ENCODE measurements around the gene FAT4. TPM values are rescaled to one million over a fixed set of nuclear protein-coding genes. Genes with fewer than 3 reads are reported as not detected.

The FAT4 gene
- total RNA-seq, 1 donor from 2014 or later: 17.9 TPM

DNA sequence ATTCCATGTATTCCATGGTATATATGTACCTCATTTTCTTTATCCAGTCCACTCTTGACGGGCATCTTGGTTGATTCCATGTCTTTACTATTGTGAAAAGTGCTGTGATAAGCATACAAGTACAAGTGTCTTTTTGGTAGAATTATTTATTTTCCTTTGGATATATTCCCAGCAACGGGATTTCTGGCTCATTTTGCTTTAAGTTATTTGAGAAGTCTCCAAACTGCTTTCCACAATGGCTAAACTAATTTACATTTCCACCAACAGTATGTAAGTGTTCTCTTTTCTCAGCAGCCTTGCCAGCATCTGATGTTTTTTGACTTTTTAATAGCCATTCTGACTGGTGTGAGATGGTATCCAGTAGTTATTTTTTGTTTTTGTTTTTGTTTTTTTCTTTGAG lies 17.6 kb upstream of the FAT4 start:
- DNase-seq: no peak
- no peak for ATAC-seq
- TF ChIP-seq, protein P1, sequence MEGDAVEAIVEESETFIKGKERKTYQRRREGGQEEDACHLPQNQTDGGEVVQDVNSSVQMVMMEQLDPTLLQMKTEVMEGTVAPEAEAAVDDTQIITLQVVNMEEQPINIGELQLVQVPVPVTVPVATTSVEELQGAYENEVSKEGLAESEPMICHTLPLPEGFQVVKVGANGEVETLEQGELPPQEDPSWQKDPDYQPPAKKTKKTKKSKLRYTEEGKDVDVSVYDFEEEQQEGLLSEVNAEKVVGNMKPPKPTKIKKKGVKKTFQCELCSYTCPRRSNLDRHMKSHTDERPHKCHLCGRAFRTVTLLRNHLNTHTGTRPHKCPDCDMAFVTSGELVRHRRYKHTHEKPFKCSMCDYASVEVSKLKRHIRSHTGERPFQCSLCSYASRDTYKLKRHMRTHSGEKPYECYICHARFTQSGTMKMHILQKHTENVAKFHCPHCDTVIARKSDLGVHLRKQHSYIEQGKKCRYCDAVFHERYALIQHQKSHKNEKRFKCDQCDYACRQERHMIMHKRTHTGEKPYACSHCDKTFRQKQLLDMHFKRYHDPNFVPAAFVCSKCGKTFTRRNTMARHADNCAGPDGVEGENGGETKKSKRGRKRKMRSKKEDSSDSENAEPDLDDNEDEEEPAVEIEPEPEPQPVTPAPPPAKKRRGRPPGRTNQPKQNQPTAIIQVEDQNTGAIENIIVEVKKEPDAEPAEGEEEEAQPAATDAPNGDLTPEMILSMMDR (IDR thresholded peaks at IDR 0.05): no peak
- Histone ChIP-seq H3K27me3 (no peaks in the 10 kb centered on the region), H3K27ac (no peak overlapping the region), H3K9me3 (no peaks in the 10 kb centered on the region), H3K4me3 (no peak overlapping the region), H3K36me3 (no peaks in the 10 kb centered on the region), H3K4me1 (no peaks in the 10 kb centered on the region)
- intact Hi-C loops (cut with DNase I): no loop called here

DNA sequence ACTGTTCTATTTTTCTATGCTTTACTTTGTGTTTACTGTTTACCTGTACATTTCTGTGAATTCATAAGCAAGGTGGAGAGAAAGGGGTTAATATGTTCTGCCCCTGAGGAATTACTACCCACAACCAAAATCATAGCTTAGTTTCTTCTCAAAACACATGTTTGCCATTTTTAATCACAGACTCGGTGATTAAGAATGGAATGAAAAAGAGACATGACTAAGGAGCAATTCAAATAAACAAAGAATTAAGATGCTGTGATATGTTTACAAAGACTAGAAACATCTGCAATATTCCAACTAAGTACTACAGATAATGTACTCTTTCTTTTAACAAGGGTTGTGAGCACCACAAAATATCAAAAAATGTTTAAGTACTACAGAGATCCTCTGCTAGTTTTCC lies 11.7 kb upstream of the FAT4 start:
- DNase-seq: no peak
- H3K4me1 ChIP-seq: no peaks in the 10 kb centered on the region
- no peaks in the 10 kb centered on the region for H3K36me3 ChIP-seq
- TF ChIP-seq, protein P1 (IDR thresholded peaks at IDR 0.05): no peak
- H3K27me3 ChIP-seq: no peaks in the 10 kb centered on the region
- H3K4me3 ChIP-seq: no peak overlapping the region
- no peak for ATAC-seq
- H3K9me3 ChIP-seq: no peaks in the 10 kb centered on the region
- intact Hi-C loops (cut with DNase I): no loop called here
- H3K27ac ChIP-seq: no peak overlapping the region

DNA sequence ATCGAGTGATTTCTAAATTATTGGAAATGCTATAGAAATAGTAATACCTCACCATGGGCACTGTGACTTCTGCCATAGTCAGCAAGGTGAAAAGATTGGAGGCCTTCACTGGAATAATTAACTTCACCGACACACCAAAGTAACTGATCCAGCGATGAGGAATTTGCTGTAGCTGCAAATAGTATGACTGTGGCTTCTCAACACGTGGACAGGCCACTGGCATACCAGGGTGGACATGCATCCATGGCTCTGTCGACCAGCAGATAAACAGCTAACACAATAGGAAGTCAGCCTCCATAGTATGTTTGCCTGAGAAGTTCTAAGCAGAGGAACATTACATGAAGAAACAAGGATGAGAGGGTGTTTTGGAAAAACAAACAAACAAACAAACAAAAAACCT lies 10.9 kb upstream of the FAT4 start:
- DNase-seq (no peak), ATAC-seq (no peak)
- no peaks in the 10 kb centered on the region for H3K27me3 ChIP-seq
- TF ChIP-seq, protein P1 (IDR thresholded peaks at IDR 0.05): no peak
- H3K27ac ChIP-seq: no peak overlapping the region
- intact Hi-C loops (cut with DNase I): no loop called here
- H3K36me3 ChIP-seq: no peaks in the 10 kb centered on the region
- no peak overlapping the region for H3K4me3 ChIP-seq
- H3K9me3 ChIP-seq: no peaks in the 10 kb centered on the region
- H3K4me1 ChIP-seq: no peaks in the 10 kb centered on the region

DNA sequence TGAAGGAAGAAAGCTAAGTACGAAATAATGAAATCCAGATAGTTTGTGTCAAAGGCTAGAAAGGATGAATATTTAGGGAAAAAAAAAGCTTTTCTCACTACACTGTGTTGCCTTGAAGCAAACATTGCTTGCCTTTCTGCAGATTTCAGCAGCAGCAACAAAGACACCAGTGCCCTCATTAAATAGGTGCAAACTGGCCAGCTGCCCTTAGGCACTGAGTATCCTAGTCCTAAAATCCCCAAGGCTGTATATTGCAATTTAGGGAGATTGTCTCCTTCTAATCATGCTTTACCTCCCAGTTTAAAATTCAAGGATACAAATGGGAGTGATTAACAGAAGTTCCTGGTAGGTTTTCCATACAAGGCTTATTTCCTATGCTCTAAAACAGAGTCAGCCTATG lies 8.6 kb upstream of the FAT4 start:
- no peak for DNase-seq
- Histone ChIP-seq H3K4me3 (no peak overlapping the region), H3K36me3 (no peaks in the 10 kb centered on the region), H3K27me3 (no peaks in the 10 kb centered on the region), H3K9me3 (no peaks in the 10 kb centered on the region), H3K4me1 (no peaks in the 10 kb centered on the region), H3K27ac (no peak overlapping the region)
- no peak for ATAC-seq
- intact Hi-C loops (cut with DNase I): no loop called here
- TF ChIP-seq, protein P1 (IDR thresholded peaks at IDR 0.05): no peak

DNA sequence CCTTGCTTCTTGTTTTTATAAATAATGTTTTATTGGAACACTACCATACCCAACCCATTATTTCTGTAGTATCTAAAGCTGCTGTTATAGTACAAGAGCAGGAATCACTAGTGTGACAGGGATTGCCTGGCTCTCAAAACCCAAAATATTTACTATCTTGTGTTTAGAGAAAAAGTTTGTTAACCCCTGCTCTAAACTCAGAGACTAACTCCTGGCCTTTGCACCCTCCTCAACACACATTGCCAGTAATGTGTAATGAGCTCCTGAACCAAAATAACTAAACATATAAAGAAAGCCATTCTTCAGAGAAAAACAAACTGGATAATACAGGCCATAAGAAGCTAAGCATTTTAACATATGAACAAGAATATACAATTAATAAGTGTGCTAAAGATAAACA lies 8.2 kb upstream of the FAT4 start:
- H3K36me3 ChIP-seq: no peaks in the 10 kb centered on the region
- H3K4me1 ChIP-seq: no peaks in the 10 kb centered on the region
- no peak for DNase-seq
- H3K4me3 ChIP-seq: no peak overlapping the region
- H3K27me3 ChIP-seq: no peaks in the 10 kb centered on the region
- no peaks in the 10 kb centered on the region for H3K9me3 ChIP-seq
- ATAC-seq: no peak
- intact Hi-C loops (cut with DNase I): no loop called here
- H3K27ac ChIP-seq: no peak overlapping the region
- TF ChIP-seq, protein P1 (IDR thresholded peaks at IDR 0.05): no peak

DNA sequence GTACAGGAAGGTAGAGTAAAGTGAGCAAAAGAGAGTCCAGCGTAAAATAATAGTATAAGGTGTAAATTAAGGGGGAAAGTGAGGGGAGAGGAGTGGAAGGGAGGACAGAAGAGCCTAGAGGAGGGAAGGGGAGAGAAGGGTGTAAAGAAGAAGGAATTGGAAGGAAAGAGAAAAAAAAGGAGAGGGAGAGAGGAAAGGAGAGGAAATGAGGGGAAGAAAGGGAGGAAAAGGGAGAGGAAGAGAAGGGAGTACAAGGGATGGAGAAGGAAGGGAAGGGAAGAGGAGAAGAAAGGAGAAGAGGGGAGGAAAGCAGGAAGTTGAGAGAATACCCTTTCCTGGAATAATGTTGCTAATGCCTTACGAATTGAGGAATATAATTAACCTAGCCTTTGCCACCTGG lies 3.3 kb upstream of the FAT4 start:
- H3K27ac ChIP-seq: no peak overlapping the region
- TF ChIP-seq, protein P1 (IDR thresholded peaks at IDR 0.05): no peak
- no peaks in the 10 kb centered on the region for H3K36me3 ChIP-seq
- H3K4me3 ChIP-seq: no peak overlapping the region
- no peaks in the 10 kb centered on the region for H3K9me3 ChIP-seq
- intact Hi-C loops (cut with DNase I): loop anchor here (10.0 kb wide), 1 partner anchor 433 kb away; no protein-coding TSS in a partner anchor
- ATAC-seq (no peak), DNase-seq (no peak)
- peaks cover 8% of the 10 kb centered on the region for H3K4me1 ChIP-seq
- H3K27me3 ChIP-seq: peaks cover 3% of the 10 kb centered on the region

All from upper lobe of right lung (tissue), 1 donor.